Vagina (tissue), 2 donors: ENCODE measurements around the gene ANKS1B.

Experiments
- POLR2A ChIP-seq, 2 donors: fragments of 450-650 bp; IDR thresholded peaks; one replicate each; pipeline ENCODE4 v1.6.1; 2017; ENCODE audit warnings: antibody characterized with exemption in 2 of 2, mild to moderate bottlenecking in 2 of 2, moderate library complexity in 2 of 2
- POLR2AphosphoS5 ChIP-seq, 2 donors: sonication (generic); formaldehyde crosslinking; IDR thresholded peaks; one replicate each; pipeline ENCODE4 v1.9.0; 2017; ENCODE audit warnings: antibody characterized with exemption in 2 of 2, mild to moderate bottlenecking in 2 of 2, low read depth in 1 of 2; ENCODE audit not compliant: insufficient read depth in 1 of 2
- TF ChIP-seq, protein P1 (sequence below), 3 experiments: fragments of 450-650 bp in 2 of 3; fragments of 200-600 bp in 1 of 3; sonication (generic) in 1 of 3; IDR thresholded peaks; one replicate each; pipeline ENCODE4 v1.5.1; 2017 to 2019; ENCODE audit warnings: antibody characterized with exemption in 3 of 3, mild to moderate bottlenecking in 2 of 3, moderate library complexity in 2 of 3

DNA sequence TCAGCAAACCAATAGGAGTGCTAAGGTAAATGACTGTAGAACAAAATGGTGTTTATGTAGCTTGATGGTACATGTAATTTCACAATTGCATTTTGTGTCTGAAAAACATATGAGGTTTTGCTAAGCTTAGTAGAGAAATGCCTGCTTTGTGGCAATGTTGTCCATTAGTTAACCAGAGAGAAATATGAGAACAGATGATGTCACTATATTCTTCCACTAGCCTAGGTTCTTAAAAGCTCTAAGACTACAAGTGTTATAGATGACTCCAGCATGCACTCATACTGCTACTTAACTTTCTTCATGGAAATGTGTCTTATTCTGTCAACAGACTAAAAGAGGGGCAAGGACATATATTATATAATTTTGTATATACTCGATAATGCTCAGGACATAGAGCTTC is 1030.2 kb downstream of the ANKS1B start:
- TF ChIP-seq, protein P1, sequence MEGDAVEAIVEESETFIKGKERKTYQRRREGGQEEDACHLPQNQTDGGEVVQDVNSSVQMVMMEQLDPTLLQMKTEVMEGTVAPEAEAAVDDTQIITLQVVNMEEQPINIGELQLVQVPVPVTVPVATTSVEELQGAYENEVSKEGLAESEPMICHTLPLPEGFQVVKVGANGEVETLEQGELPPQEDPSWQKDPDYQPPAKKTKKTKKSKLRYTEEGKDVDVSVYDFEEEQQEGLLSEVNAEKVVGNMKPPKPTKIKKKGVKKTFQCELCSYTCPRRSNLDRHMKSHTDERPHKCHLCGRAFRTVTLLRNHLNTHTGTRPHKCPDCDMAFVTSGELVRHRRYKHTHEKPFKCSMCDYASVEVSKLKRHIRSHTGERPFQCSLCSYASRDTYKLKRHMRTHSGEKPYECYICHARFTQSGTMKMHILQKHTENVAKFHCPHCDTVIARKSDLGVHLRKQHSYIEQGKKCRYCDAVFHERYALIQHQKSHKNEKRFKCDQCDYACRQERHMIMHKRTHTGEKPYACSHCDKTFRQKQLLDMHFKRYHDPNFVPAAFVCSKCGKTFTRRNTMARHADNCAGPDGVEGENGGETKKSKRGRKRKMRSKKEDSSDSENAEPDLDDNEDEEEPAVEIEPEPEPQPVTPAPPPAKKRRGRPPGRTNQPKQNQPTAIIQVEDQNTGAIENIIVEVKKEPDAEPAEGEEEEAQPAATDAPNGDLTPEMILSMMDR (IDR thresholded peaks at IDR 0.05): no peak
- TF ChIP-seq POLR2A (IDR thresholded peaks at IDR 0.05) (no peak), POLR2AphosphoS5 (IDR thresholded peaks at IDR 0.05; ENCODE audit: insufficient read depth in 1 of 2, low read depth in 1 of 2) (no peak)
